A549 (cell line): ENCODE results near the gene LDB1.

Experiments
- CEBPB ChIP-seq, 2 experiments: fragments of >200 bp in 1 of 2; sonication (Bioruptor Twin) in 1 of 2; formaldehyde crosslinking in 1 of 2; IDR thresholded peaks; 2 replicates each; pipeline ENCODE4 v1.6.1; 2012 to 2016
- EP300 ChIP-seq, 2 experiments: fragments of >200 bp; sonication (Bioruptor Twin); formaldehyde crosslinking; IDR thresholded peaks; 2 replicates in 1 of 2; 3 replicates in 1 of 2; pipeline ENCODE4 v1.6.1; 2016 to 2017
- GATA3 ChIP-seq: IDR thresholded peaks from 2 replicates; pipeline ENCODE4 v1.6.1; 2012; ENCODE audit warnings: borderline replicate concordance
- KDM1A ChIP-seq: fragments of 200-600 bp; sonication (generic); IDR thresholded peaks from 2 replicates; pipeline ENCODE4 v1.6.1; 2016; ENCODE audit warnings: low read depth, mild to moderate bottlenecking
- USF2 ChIP-seq: fragments of 450-650 bp; IDR thresholded peaks from 2 replicates; pipeline ENCODE4 v1.6.1; 2014; ENCODE audit warnings: antibody characterized with exemption

GRCh38 chr10:102121739-102122372, 1.7 kb upstream of the LDB1 start:
- no peak for TF ChIP-seq KDM1A
- no peak for TF ChIP-seq USF2
- TF ChIP-seq GATA3: no peak
- no peak for TF ChIP-seq EP300 (IDR thresholded peaks at IDR 0.05)
- no peak for TF ChIP-seq CEBPB (IDR thresholded peaks at IDR 0.05)
